Left renal cortex interstitium (tissue), 4 donors: ENCODE measurements around the gene CCDC85C. TPM values are rescaled to one million over a fixed set of nuclear protein-coding genes. Genes with fewer than 3 reads are reported as not detected.

Experiments
- DNase-seq, 4 donors: peaks; one replicate each; pipeline ENCODE4 v3.0.0-alpha.2; 2013; ENCODE audit warnings: low read depth in 4 of 4, low spot score in 2 of 4, missing footprints in 1 of 4
- polyA plus RNA-seq, 4 donors: library from polyadenylated mRNA; unstranded; fragments of 120-200 nt; gene quantifications; one replicate each; pipeline ENCODE4 v1.2.1, GENCODE V29; 2013; ENCODE audit not compliant: insufficient read length in 4 of 4

Gene CCDC85C
- polyA plus RNA-seq, 4 donors: 24.9 to 40.0 (median 30.9) TPM

- no peak for DNase-seq
Measured at GRCh38 chr14:99527427-99528076, 76.5 kb downstream of the CCDC85C start.

- DNase-seq: no peak
Measured at GRCh38 chr14:99527026-99527425, 77.0 kb downstream of the CCDC85C start.

GRCh38 chr14:99525699-99526080 is 78.3 kb downstream of the CCDC85C start:
- no peak for DNase-seq

- DNase-seq: no peak
Measured at GRCh38 chr14:99524804-99525698, 79.0 kb downstream of the CCDC85C start.

GRCh38 chr14:99524091-99524661 is 79.8 kb downstream of the CCDC85C start:
- DNase-seq: no peak

- DNase-seq: no peak
Measured at GRCh38 chr14:99523704-99524055, 80.3 kb downstream of the CCDC85C start.

- DNase-seq: peak in 1 of 4 donors; percentile 51
Measured at GRCh38 chr14:99522934-99523703, 80.9 kb downstream of the CCDC85C start.

- DNase-seq: no peak
Measured at GRCh38 chr14:99522457-99522891, 81.5 kb downstream of the CCDC85C start.

GRCh38 chr14:99522025-99522401 is 82.0 kb downstream of the CCDC85C start:
- no peak for DNase-seq

GRCh38 chr14:99521176-99522024 is 82.6 kb downstream of the CCDC85C start:
- DNase-seq: no peak

- DNase-seq: no peak
Measured at GRCh38 chr14:99520571-99521081, 83.4 kb downstream of the CCDC85C start.

- DNase-seq: no peak
Measured at GRCh38 chr14:99519931-99520421, 84.0 kb downstream of the CCDC85C start.

GRCh38 chr14:99519347-99519881 is 84.6 kb downstream of the CCDC85C start:
- no peak for DNase-seq

GRCh38 chr14:99518441-99519346 is 85.3 kb downstream of the CCDC85C start:
- DNase-seq: no peak

GRCh38 chr14:99517643-99518381 is 86.2 kb downstream of the CCDC85C start:
- no peak for DNase-seq

- no peak for DNase-seq
Measured at GRCh38 chr14:99516871-99517642, 87.0 kb downstream of the CCDC85C start.
